CD4-positive, alpha-beta T cell treated with Interleukin-4 for 1 hour (primary cell): ENCODE data around the gene DPPA2.
"Not testable (repeated sequence)": the region's sequence is repeated elsewhere in the genome, so short reads cannot be mapped to it uniquely, and the experiment has no call there.

Experiments
- DNase-seq, 2 donors: peaks; one replicate each; pipeline ENCODE4 v3.0.0-alpha.2; 2020 to 2022

Gene DPPA2

GRCh38 chr3:109316162-109316730 lies at the start of gene DPPA2:
TSS of gene DPPA2 (minus strand) at chr3:109316517. CDS start at chr3:109314542, 1,975 bp downstream.
- no peak for DNase-seq

- no peak for DNase-seq
Observed at GRCh38 chr3:109364088-109364487, 47.8 kb upstream of the DPPA2 start.

GRCh38 chr3:109363634-109364033 lies 47.3 kb upstream of the DPPA2 start:
- DNase-seq: no peak

GRCh38 chr3:109362823-109363222 lies 46.5 kb upstream of the DPPA2 start:
- no peak for DNase-seq

GRCh38 chr3:109358809-109359208 lies 42.5 kb upstream of the DPPA2 start:
- not testable (repeated sequence) for DNase-seq

GRCh38 chr3:109356442-109357155 lies 40.3 kb upstream of the DPPA2 start:
- DNase-seq: no peak

GRCh38 chr3:109355625-109356441 lies 39.5 kb upstream of the DPPA2 start:
- no peak for DNase-seq

GRCh38 chr3:109353057-109353456 lies 36.7 kb upstream of the DPPA2 start:
- no peak for DNase-seq

- DNase-seq: no peak
Observed at GRCh38 chr3:109351231-109351630, 34.9 kb upstream of the DPPA2 start.

- no peak for DNase-seq
Observed at GRCh38 chr3:109346770-109347295, 30.5 kb upstream of the DPPA2 start.

- no peak for DNase-seq
Observed at GRCh38 chr3:109346099-109346498, 29.8 kb upstream of the DPPA2 start.

GRCh38 chr3:109339714-109340648 lies 23.7 kb upstream of the DPPA2 start:
- DNase-seq: no peak

- no peak for DNase-seq
Observed at GRCh38 chr3:109339197-109339596, 22.9 kb upstream of the DPPA2 start.

GRCh38 chr3:109338322-109338721 lies 22.0 kb upstream of the DPPA2 start:
- DNase-seq: no peak

- no peak for DNase-seq
Observed at GRCh38 chr3:109337393-109337792, 21.1 kb upstream of the DPPA2 start, which contains the start of gene DPPA4. TSS of gene DPPA4 (minus strand) at chr3:109337546. CDS start at chr3:109337517, 29 bp downstream.

- DNase-seq: no peak
Observed at GRCh38 chr3:109336291-109336861, 20.1 kb upstream of the DPPA2 start.

GRCh38 chr3:109334572-109334971 lies 18.3 kb upstream of the DPPA2 start:
- no peak for DNase-seq

- DNase-seq: no peak
Observed at GRCh38 chr3:109331692-109332091, 15.4 kb upstream of the DPPA2 start.

- no peak for DNase-seq
Observed at GRCh38 chr3:109330405-109330804, 14.1 kb upstream of the DPPA2 start.

- DNase-seq: no peak
Observed at GRCh38 chr3:109328202-109328601, 11.9 kb upstream of the DPPA2 start.

- DNase-seq: no peak
Observed at GRCh38 chr3:109325657-109326056, 9.3 kb upstream of the DPPA2 start.

- DNase-seq: no peak
Observed at GRCh38 chr3:109325109-109325508, 8.8 kb upstream of the DPPA2 start.
